H9 (cell line): ENCODE results near the gene ARFIP1. TPM values are rescaled to one million over a fixed set of nuclear protein-coding genes. Genes with fewer than 3 reads are reported as not detected.

Source experiments
- DNase-seq: peaks from one replicate; pipeline ENCODE4 v3.0.0-alpha.2; 2017
- H2AFZ ChIP-seq: one replicate; pipeline ENCODE4 v1.6.1; 2013; ENCODE audit warnings: mild to moderate bottlenecking, low read length, control low read depth, moderate library complexity
- H2AK5ac ChIP-seq: 2 replicates; pipeline ENCODE4 v1.6.1; 2013; ENCODE audit warnings: low read length, control low read depth, mixed read lengths; ENCODE audit not compliant: insufficient read length
- H2BK120ac ChIP-seq: one replicate; pipeline ENCODE4 v1.6.1; 2013; ENCODE audit warnings: low read depth, mild to moderate bottlenecking, low read length, control low read depth, inconsistent platforms; ENCODE audit not compliant: poor library complexity, severe bottlenecking
- H2BK12ac ChIP-seq: 2 replicates; pipeline ENCODE4 v1.6.1; 2013; ENCODE audit warnings: low read length, control low read depth, mixed read lengths, low read depth; ENCODE audit not compliant: insufficient read length
- H2BK15ac ChIP-seq: 2 replicates; pipeline ENCODE4 v1.6.1; 2013; ENCODE audit warnings: low read depth, low read length, control low read depth
- H2BK20ac ChIP-seq: one replicate; pipeline ENCODE4 v1.6.1; 2013; ENCODE audit warnings: low read depth, mild to moderate bottlenecking, low read length, control low read depth, inconsistent platforms; ENCODE audit not compliant: poor library complexity, severe bottlenecking
- H2BK5ac ChIP-seq: 2 replicates; pipeline ENCODE4 v1.6.1; 2013; ENCODE audit warnings: low read length, control low read depth, mixed read lengths; ENCODE audit not compliant: insufficient read length
- H3K14ac ChIP-seq: 2 replicates; pipeline ENCODE4 v1.6.1; 2013; ENCODE audit warnings: low read length, control low read depth; ENCODE audit not compliant: insufficient read depth
- H3K18ac ChIP-seq: 2 replicates; pipeline ENCODE4 v1.6.1; 2013; ENCODE audit warnings: low read depth, mild to moderate bottlenecking, mixed read lengths, low read length, control low read depth; ENCODE audit not compliant: insufficient read length
- H3K23ac ChIP-seq: 2 replicates; pipeline ENCODE4 v1.6.1; 2013; ENCODE audit warnings: low read length, control low read depth, mixed read lengths, low read depth; ENCODE audit not compliant: insufficient read length
- H3K23me2 ChIP-seq: 2 replicates; pipeline ENCODE4 v1.6.1; 2013; ENCODE audit warnings: low read depth, mild to moderate bottlenecking, mixed read lengths, low read length, control low read depth; ENCODE audit not compliant: insufficient read length, poor library complexity, severe bottlenecking
- H3K27ac ChIP-seq: 2 replicates; pipeline ENCODE4 v1.5.1; 2013; ENCODE audit warnings: low read length, control low read depth, mixed read lengths, low read depth; ENCODE audit not compliant: insufficient read length
- H3K27me3 ChIP-seq: 2 replicates; pipeline ENCODE4 v1.6.1; 2013; ENCODE audit warnings: low read length, control low read depth, inconsistent platforms; ENCODE audit not compliant: insufficient read depth
- H3K4ac ChIP-seq: 2 replicates; pipeline ENCODE4 v1.6.1; 2013; ENCODE audit warnings: low read depth, mild to moderate bottlenecking, control low read depth, inconsistent platforms, low read length, moderate library complexity
- H3K4me1 ChIP-seq: 2 replicates; pipeline ENCODE4 v1.6.1; 2013; ENCODE audit warnings: low read length, control low read depth, inconsistent platforms; ENCODE audit not compliant: insufficient read depth
- H3K4me2 ChIP-seq: 2 replicates; pipeline ENCODE4 v1.6.1; 2013; ENCODE audit warnings: low read length, control low read depth, mixed read lengths; ENCODE audit not compliant: insufficient read length, insufficient read depth
- H3K56ac ChIP-seq: 2 replicates; pipeline ENCODE4 v1.6.1; 2013; ENCODE audit warnings: low read depth, mild to moderate bottlenecking, mixed read lengths, low read length, control low read depth; ENCODE audit not compliant: insufficient read length
- H3K79me1 ChIP-seq: 2 replicates; pipeline ENCODE4 v1.6.1; 2013; ENCODE audit warnings: low read depth, mild to moderate bottlenecking, moderate library complexity, low read length, control low read depth, inconsistent platforms; ENCODE audit not compliant: insufficient read depth, poor library complexity, severe bottlenecking
- H3K79me2 ChIP-seq: 2 replicates; pipeline ENCODE4 v1.6.1; 2013; ENCODE audit warnings: low read length, control low read depth, inconsistent platforms; ENCODE audit not compliant: insufficient read depth
- H3K9ac ChIP-seq: 2 replicates; pipeline ENCODE4 v1.6.1; 2013; ENCODE audit warnings: low read length, control low read depth, mixed read lengths; ENCODE audit not compliant: insufficient read length; ENCODE audit errors: extremely low read depth
- H3K9me3 ChIP-seq: one replicate; pipeline ENCODE4 v1.6.1; 2013; ENCODE audit warnings: low read depth, low read length, inconsistent platforms; ENCODE audit not compliant: control insufficient read depth
- H3T11ph ChIP-seq: one replicate; pipeline ENCODE4 v1.6.1; 2013; ENCODE audit warnings: mild to moderate bottlenecking, low read length, control low read depth, inconsistent platforms
- H4K20me1 ChIP-seq: one replicate; pipeline ENCODE4 v1.6.1; 2013; ENCODE audit not compliant: control insufficient read depth, insufficient read length, insufficient read depth
- H4K5ac ChIP-seq: 2 replicates; pipeline ENCODE4 v1.6.1; 2013; ENCODE audit warnings: low read depth, mild to moderate bottlenecking, mixed read lengths, low read length, control low read depth; ENCODE audit not compliant: insufficient read length
- H4K8ac ChIP-seq: replicated peaks from 2 replicates; pipeline ENCODE4 v1.6.1; 2013; ENCODE audit warnings: low read length, control low read depth, mixed read lengths, low read depth; ENCODE audit not compliant: insufficient read length
- H4K91ac ChIP-seq: 2 replicates; pipeline ENCODE4 v1.6.1; 2013; ENCODE audit warnings: low read depth, mild to moderate bottlenecking, moderate library complexity, mixed read lengths, low read length, control low read depth; ENCODE audit not compliant: insufficient read length
- H3K27ac Mint-ChIP-seq, 3 experiments: 2 replicates in 2 of 3; 3 replicates in 1 of 3; pipeline ENCODE4 v1.8.0; 2020 to 2021; ENCODE audit warnings: mixed read lengths in 3 of 3, mild to moderate bottlenecking in 1 of 3, moderate library complexity in 1 of 3
- H3K27me3 Mint-ChIP-seq: 2 replicates; pipeline ENCODE4 v1.8.0; 2021; ENCODE audit warnings: low read depth, mild to moderate bottlenecking, moderate library complexity, mixed read lengths
- H3K36me3 Mint-ChIP-seq, 3 experiments: 2 replicates in 2 of 3; 3 replicates in 1 of 3; pipeline ENCODE4 v1.8.0; 2020 to 2021; ENCODE audit warnings: low read depth in 3 of 3, mixed read lengths in 3 of 3; ENCODE audit not compliant: insufficient read depth in 1 of 3
- H3K4me1 Mint-ChIP-seq, 2 experiments: 2 replicates each; pipeline ENCODE4 v1.8.0; 2020; ENCODE audit warnings: mixed read lengths in 2 of 2
- H3K4me3 Mint-ChIP-seq, 2 experiments: 2 replicates in 1 of 2; 3 replicates in 1 of 2; pipeline ENCODE4 v1.8.0; 2020 to 2021; ENCODE audit warnings: mild to moderate bottlenecking in 2 of 2, mixed read lengths in 2 of 2, moderate library complexity in 1 of 2
- H3K9me3 Mint-ChIP-seq, 2 experiments: 2 replicates in 1 of 2; 3 replicates in 1 of 2; pipeline ENCODE4 v1.8.0; 2020; ENCODE audit warnings: mild to moderate bottlenecking in 2 of 2, mixed read lengths in 2 of 2, moderate library complexity in 1 of 2
- CTCF ChIP-seq: fragments of 200-600 bp; sonication (generic); conservative IDR thresholded peaks from 3 replicates; pipeline ENCODE4 v1.8.0; 2021; ENCODE audit warnings: antibody characterized with exemption, mild to moderate bottlenecking
- WGBS: extraction: QIAGEN DNeasy Blood & Tissue Kit; methylation state at CpG from one replicate; pipeline ENCODE4 v1.1.7; 2013; ENCODE audit warnings: missing lambda C conversion rate, low lambda C conversion rate, mixed read lengths; ENCODE audit not compliant: insufficient read length; ENCODE audit errors: extremely low coverage; 5-methylcytosine and 5-hydroxymethylcytosine counted together
- total RNA-seq: library from RNA; stranded (reverse); gene quantifications from 2 replicates; pipeline ENCODE4 v1.2.1, GENCODE V29; 2021

The ARFIP1 gene
- total RNA-seq, 1 experiment from 2014 or later, result 30.8 TPM

GRCh38 chr4:152847376-152847775 is 67.6 kb downstream of the ARFIP1 start:
- Histone ChIP-seq H3K79me2 (no peaks in the 10 kb centered on the region), H2BK120ac (no peak overlapping the region), H3K9me3 (no peaks in the 10 kb centered on the region), H3K23ac (no peak overlapping the region), H4K91ac (no peak overlapping the region), H3K4me2 (no peak overlapping the region), H2BK20ac (no peak overlapping the region), H3K27me3 (no peaks in the 10 kb centered on the region), H2BK12ac (no peak overlapping the region), H3K18ac (no peak overlapping the region), H3K4me1 (peaks cover 6% of the 10 kb centered on the region), H4K20me1 (no peaks in the 10 kb centered on the region), H2AK5ac (no peak overlapping the region), H3K79me1 (peaks cover 2% of the 10 kb centered on the region), H3T11ph (no peak overlapping the region), H2BK5ac (no peak overlapping the region), H2BK15ac (no peak overlapping the region), H3K14ac (no peak overlapping the region), H3K9ac (no peak overlapping the region), H2AFZ (no peak overlapping the region), H4K5ac (no peak overlapping the region), H3K56ac (no peak overlapping the region), H3K23me2 (no peaks in the 10 kb centered on the region), H4K8ac (no peak overlapping the region), H3K27ac (no peak overlapping the region), H3K4ac (no peak overlapping the region)
- no peak overlapping the region for H3K4me3 Mint-ChIP-seq
- H3K36me3 Mint-ChIP-seq, result peaks cover 7 to 9% (median 7%) of the 10 kb centered on the region in 3 experiments
- no CpG with 5 or more reads among the region's 1 CpG for WGBS
- H3K4me1 Mint-ChIP-seq, result peaks cover 42 to 51% of the 10 kb centered on the region in 2 experiments
- 0 out of 7 replicates have a peak overlapping the region, but pooled peaks of 1 of the 3 experiments have one; percentile 24 for H3K27ac Mint-ChIP-seq
- TF ChIP-seq CTCF, result no peak
- H3K9me3 Mint-ChIP-seq, result peaks cover 6 to 7% of the 10 kb centered on the region in 2 experiments
- H3K27me3 Mint-ChIP-seq, result no peaks in the 10 kb centered on the region
- DNase-seq, result no peak
